Ovary (tissue), 9 donors: ENCODE results near the gene DAPK3. TPM values are rescaled to one million over a fixed set of nuclear protein-coding genes. Genes with fewer than 3 reads are reported as not detected.
"Not testable (repeated sequence)": the region's sequence is repeated elsewhere in the genome, so short reads cannot be mapped to it uniquely, and the experiment has no call there.

Experiments
- DNase-seq, 5 donors: peaks; one replicate each; pipeline ENCODE4 v3.0.0-alpha.2; 2019 to 2020
- H3K27ac ChIP-seq, 2 donors: fragments of 200-600 bp; one replicate each; pipeline versions ENCODE4 v1.5.1 to v1.8.0; 2019 to 2022
- H3K27me3 ChIP-seq: fragments of 200-600 bp; one replicate; pipeline ENCODE4 v1.8.0; 2022
- H3K36me3 ChIP-seq: fragments of 200-600 bp; sonication (generic); one replicate; pipeline ENCODE4 v1.5.1; 2019
- H3K4me1 ChIP-seq: one replicate; pipeline ENCODE4 v1.8.1; 2013; ENCODE audit warnings: mild to moderate bottlenecking, moderate library complexity; ENCODE audit not compliant: insufficient read depth
- H3K4me3 ChIP-seq: fragments of 200-600 bp; sonication (generic); one replicate; pipeline ENCODE4 v1.5.1; 2017
- H3K9me3 ChIP-seq, 2 donors: fragments of 200-600 bp in 1 of 2; sonication (generic) in 1 of 2; one replicate each; pipeline versions ENCODE4 v1.5.1 to v1.8.1; 2013 to 2019; ENCODE audit warnings: mild to moderate bottlenecking in 1 of 2, moderate library complexity in 1 of 2
- CTCF ChIP-seq, 3 donors: fragments of 450-650 bp in 2 of 3; fragments of 200-600 bp in 1 of 3; IDR thresholded peaks; one replicate each; pipeline versions ENCODE4 v1.5.1 to v1.8.0; 2016 to 2022; ENCODE audit warnings: antibody characterized with exemption in 3 of 3, mild to moderate bottlenecking in 1 of 3
- EP300 ChIP-seq: sonication (generic); formaldehyde crosslinking; IDR thresholded peaks from one replicate; pipeline ENCODE4 v1.6.1; 2017; ENCODE audit warnings: antibody characterized with exemption
- POLR2A ChIP-seq: fragments of 450-650 bp; IDR thresholded peaks from one replicate; pipeline ENCODE4 v1.6.1; 2017; ENCODE audit warnings: antibody characterized with exemption, mild to moderate bottlenecking, moderate library complexity
- WGBS, 3 donors: extraction: QIAGEN DNeasy Blood & Tissue Kit in 1 of 3; methylation state at CpG; one replicate each; pipeline versions ENCODE4 v1.1.5 to v1.1.7; 2013 to 2017; 5-methylcytosine and 5-hydroxymethylcytosine counted together
- intact Hi-C, 4 donors: fragments of 100-400 bp; cut with DNase I; formaldehyde crosslinking; loops; one replicate each; pipeline versions ENCODE4 v1.11.0 to v1.15.1; 2022 to 2023
- polyA plus RNA-seq, 2 donors: library from polyadenylated mRNA; stranded (reverse); fragments of 200-250 nt in 1 of 2; fragments of 350-450 nt in 1 of 2; fragmentation: Illumina TruSeq in 1 of 2; extraction: RNeasy Lipid Tissue Mini Kit (QIAGEN cat#74804) in 1 of 2; gene quantifications; one replicate each; pipeline ENCODE4 v1.2.3, GENCODE V29; 2013 to 2014
- total RNA-seq, 7 donors: library from RNA; depleted of rRNA in 2 of 7; stranded (reverse); fragments of >200 nt in 2 of 7; fragmentation: NEBNext Ultra II Directional in 3 of 7; extraction: Animal tissue kit (Norgen Biotek cat#: 25700) in 3 of 7; gene quantifications; one replicate each; pipeline versions ENCODE4 v1.1.0 to v1.2.4, GENCODE V29; 2016 to 2023
- donor health status: DM: no; HTN: no; CAD: no; lungs with moderate emphysema.
- donor health status: DM: no; HTN: no; CAD: no.
- donor health status: Bipolar disorder and iron deficiency.
- donor health status: DM: yes; HTN: yes; CAD: no.
- donor health status: DM: no; HTN: no; CAD: no.
- donor health status: DM: yes; HTN: yes; CAD: no.

Gene DAPK3
- total and polyA plus RNA-seq, 9 donors, result 8.3 to 101 (median 57.0) TPM

DNA sequence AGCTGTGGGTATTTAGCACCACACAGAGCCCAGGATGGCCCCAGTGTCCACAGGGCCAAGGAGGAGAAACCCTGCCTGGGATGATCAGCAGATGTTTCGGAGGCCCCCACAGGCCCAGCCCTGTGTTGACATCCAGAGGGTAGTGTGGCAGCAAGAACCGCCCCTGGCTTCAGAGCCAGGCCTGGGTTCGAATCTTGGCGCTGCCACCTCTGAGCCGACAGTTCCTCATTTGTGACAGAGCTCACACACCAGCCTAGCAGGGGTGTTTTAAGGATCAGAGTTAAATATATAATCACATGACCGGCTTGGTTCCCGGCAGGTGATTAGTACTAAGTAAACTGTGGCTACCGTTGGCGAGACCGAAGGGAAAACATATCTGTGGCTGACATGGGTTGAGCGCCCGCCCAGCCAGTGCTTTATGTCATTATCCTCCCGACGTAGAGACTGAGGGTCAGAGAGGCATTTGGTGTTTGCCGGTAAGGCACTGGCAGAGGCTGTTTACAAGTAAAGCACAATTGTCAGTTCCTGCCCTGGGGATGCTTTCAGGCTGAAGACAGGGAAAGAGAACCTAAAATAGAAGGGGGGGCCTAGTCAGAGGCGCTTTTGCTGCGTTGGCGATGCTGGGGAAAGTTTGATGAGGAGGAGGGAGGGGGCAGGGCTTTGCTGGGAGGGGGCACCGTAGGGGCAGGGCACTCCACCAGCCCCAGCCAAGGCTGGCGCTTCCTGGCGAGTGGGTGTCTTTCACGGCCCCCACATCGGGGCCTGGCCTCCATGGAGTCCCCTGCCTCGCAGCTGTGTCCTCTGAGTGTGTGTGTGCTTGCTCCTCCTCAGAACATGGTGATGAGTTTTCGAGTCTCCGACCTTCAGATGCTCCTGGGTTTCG, 41.4 kb upstream of the DAPK3 start:
- intact Hi-C loops, result loop anchor here in 2 of 4 donors (5.0 to 10.0 kb wide), 2 partner anchors 45 to 102 kb away; no protein-coding TSS in a partner anchor
- WGBS, 3 donors, result 82 to 87% (median 86%) methylated on average over 27 of the region's 27 CpGs

GRCh38 chr19:4011430-4011829, 40.5 kb upstream of the DAPK3 start:
- H3K27me3 ChIP-seq, DNase-seq, H3K4me3 ChIP-seq, H3K9me3 ChIP-seq, H3K36me3 ChIP-seq, H3K27ac ChIP-seq: not testable (repeated sequence)
- intact Hi-C loops, result loop anchor here in 2 of 4 donors (5.0 to 10.0 kb wide), 2 partner anchors 46 to 103 kb away; no protein-coding TSS in a partner anchor
- WGBS, 3 donors, result 51 to 65% (median 62%) methylated on average over 6 of the region's 6 CpGs
- H3K4me1 ChIP-seq, result peaks cover 29% of the 10 kb centered on the region

More for the DNA sequence above, 41.4 kb upstream of the DAPK3 start:
- H3K4me1 ChIP-seq, result peaks cover 29% of the 10 kb centered on the region
- no peak overlapping the region for H3K27ac ChIP-seq
- no peaks in the 10 kb centered on the region for H3K27me3 ChIP-seq
- TF ChIP-seq POLR2A, result no peak
- TF ChIP-seq CTCF (IDR thresholded peaks at IDR 0.05), result no peak
- TF ChIP-seq EP300, result no peak
- no peak overlapping the region for H3K4me3 ChIP-seq
- no peaks in the 10 kb centered on the region for H3K36me3 ChIP-seq
- DNase-seq, result no peak
- H3K9me3 ChIP-seq, result no peaks in the 10 kb centered on the region

DNA sequence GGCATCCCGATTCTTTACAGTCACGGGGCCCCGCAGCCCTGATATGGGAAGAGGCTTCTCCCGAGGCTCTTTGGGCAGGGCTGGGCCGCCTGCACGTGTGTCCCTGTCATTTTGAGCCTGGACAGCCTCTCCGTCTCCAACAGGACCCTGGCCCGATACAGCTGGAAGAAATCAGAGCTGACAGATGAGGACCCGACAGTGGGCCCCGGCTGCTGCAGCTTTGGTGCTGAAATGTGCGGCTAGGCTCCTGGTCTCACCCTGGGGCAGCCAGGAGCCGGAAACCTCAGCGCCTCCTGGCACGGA, 39.9 kb upstream of the DAPK3 start:
- H3K9me3 ChIP-seq, result no peaks in the 10 kb centered on the region
- intact Hi-C loops, result loop anchor here in 2 of 4 donors (5.0 to 10.0 kb wide), 2 partner anchors 47 to 104 kb away; no protein-coding TSS in a partner anchor
- TF ChIP-seq CTCF (IDR thresholded peaks at IDR 0.05) (no peak), EP300 (no peak)
- H3K27ac ChIP-seq, result no peak overlapping the region
- DNase-seq, result no peak
- H3K4me3 ChIP-seq, result no peak overlapping the region
- H3K36me3 ChIP-seq, result no peaks in the 10 kb centered on the region
- H3K27me3 ChIP-seq, result no peaks in the 10 kb centered on the region
- WGBS, 3 donors, result 52 to 70% (median 65%) methylated on average over 14 of the region's 14 CpGs
- H3K4me1 ChIP-seq, result peaks cover 25% of the 10 kb centered on the region

- intact Hi-C loops, result loop anchor here in 2 of 4 donors (5.0 to 10.0 kb wide), 2 partner anchors 47 to 105 kb away; no protein-coding TSS in a partner anchor
- no peaks in the 10 kb centered on the region for H3K9me3 ChIP-seq
- H3K4me1 ChIP-seq, result peaks cover 22% of the 10 kb centered on the region
- DNase-seq, result peak in 3 of 5 donors; percentile 32 to 61 (median 36)
- WGBS, 3 donors, result 33 to 47% (median 37%) methylated on average over 24 of the region's 24 CpGs
- H3K36me3 ChIP-seq, result no peaks in the 10 kb centered on the region
- H3K4me3 ChIP-seq, result no peak overlapping the region
- H3K27me3 ChIP-seq, result no peaks in the 10 kb centered on the region
- TF ChIP-seq POLR2A, result no peak
- no peak for TF ChIP-seq CTCF (IDR thresholded peaks at IDR 0.05)
- no peak for TF ChIP-seq EP300
- H3K27ac ChIP-seq, result peak overlapping the region in 1 of 2 donors; percentile 29
Observed at GRCh38 chr19:4009990-4010807, 39.3 kb upstream of the DAPK3 start.
